Natural killer cell (primary cell): ENCODE data around the gene MED8. TPM values are rescaled to one million over a fixed set of nuclear protein-coding genes. Genes with fewer than 3 reads are reported as not detected.
"Not testable (repeated sequence)": the region's sequence is repeated elsewhere in the genome, so short reads cannot be mapped to it uniquely, and the experiment has no call there.

Experiments
- ATAC-seq, 3 donors: fragments of 150-1000 bp in 2 of 3; fragments of 200-7000 bp in 1 of 3; cut with Tn5 transposase; 1 replicate in 1 of 3; 2 replicates in 2 of 3; pipeline ENCODE4 v1.10.0; 2021; ENCODE audit warnings: mild to moderate bottlenecking in 2 of 3, moderate library complexity in 2 of 3
- DNase-seq, 2 donors: peaks; one replicate each; pipeline versions ENCODE4 v3.0.0 to v3.0.0-alpha.2; 2013 to 2021; ENCODE audit warnings: mixed read lengths in 1 of 2
- H3K27ac ChIP-seq: one replicate; pipeline ENCODE4 v1.5.1; 2013; ENCODE audit warnings: mild to moderate bottlenecking, low read length
- H3K27me3 ChIP-seq: one replicate; pipeline ENCODE4 v1.6.1; 2013; ENCODE audit warnings: low read length; ENCODE audit not compliant: control insufficient read depth, insufficient read depth
- H3K36me3 ChIP-seq: one replicate; pipeline ENCODE4 v1.6.1; 2013; ENCODE audit warnings: low read length; ENCODE audit not compliant: control insufficient read depth, insufficient read depth
- H3K4me1 ChIP-seq: one replicate; pipeline ENCODE4 v1.6.1; 2013; ENCODE audit warnings: low read length; ENCODE audit not compliant: control insufficient read depth, insufficient read depth
- H3K4me3 ChIP-seq: one replicate; pipeline ENCODE4 v1.5.1; 2013; ENCODE audit warnings: low read length
- H3K9me3 ChIP-seq: one replicate; pipeline ENCODE4 v1.6.1; 2013; ENCODE audit warnings: low read length; ENCODE audit not compliant: control insufficient read depth, insufficient read depth
- H3K27ac Mint-ChIP-seq, 2 donors: one replicate each; pipeline ENCODE4 v1.8.0; 2022; ENCODE audit warnings: mild to moderate bottlenecking in 2 of 2, mixed read lengths in 2 of 2, moderate library complexity in 1 of 2
- H3K27me3 Mint-ChIP-seq, 2 donors: one replicate each; pipeline ENCODE4 v1.8.0; 2022; ENCODE audit warnings: low read depth in 2 of 2, mixed read lengths in 2 of 2
- H3K36me3 Mint-ChIP-seq: one replicate; pipeline ENCODE4 v1.8.0; 2022; ENCODE audit warnings: mixed read lengths
- H3K4me1 Mint-ChIP-seq, 2 donors: one replicate each; pipeline ENCODE4 v1.8.0; 2022; ENCODE audit warnings: mixed read lengths in 2 of 2
- H3K4me3 Mint-ChIP-seq: one replicate; pipeline ENCODE4 v1.8.0; 2022; ENCODE audit warnings: mild to moderate bottlenecking, moderate library complexity, mixed read lengths
- H3K9me3 Mint-ChIP-seq, 2 donors: one replicate each; pipeline ENCODE4 v1.8.0; 2022; ENCODE audit warnings: mixed read lengths in 2 of 2
- WGBS: methylation state at CpG from one replicate; pipeline ENCODE4 v1.1.7; 2013; ENCODE audit warnings: missing lambda C conversion rate; ENCODE audit not compliant: insufficient coverage; 5-methylcytosine and 5-hydroxymethylcytosine counted together
- intact Hi-C: fragments of 100-400 bp; cut with micrococcal nuclease; formaldehyde crosslinking; loops from one replicate; pipeline ENCODE4 v1.14.2; 2022
- total RNA-seq, 4 donors: library from RNA; stranded (reverse); fragments of 120-200 nt in 1 of 4; gene quantifications; one replicate each; pipeline versions ENCODE4 v1.2.3 to v1.2.4, GENCODE V29; 2013 to 2022
- TF ChIP-seq, protein P1 (sequence below): fragments of 200-600 bp; IDR thresholded peaks from one replicate; pipeline ENCODE4 v1.8.0; 2022; ENCODE audit warnings: antibody characterized with exemption

MED8 gene
- total RNA-seq, 3 donors from 2014 or later (not counting 1 experiment from before 2014, with no cell fraction given) = 17.8 to 26.8 (median 22.0) TPM

DNA sequence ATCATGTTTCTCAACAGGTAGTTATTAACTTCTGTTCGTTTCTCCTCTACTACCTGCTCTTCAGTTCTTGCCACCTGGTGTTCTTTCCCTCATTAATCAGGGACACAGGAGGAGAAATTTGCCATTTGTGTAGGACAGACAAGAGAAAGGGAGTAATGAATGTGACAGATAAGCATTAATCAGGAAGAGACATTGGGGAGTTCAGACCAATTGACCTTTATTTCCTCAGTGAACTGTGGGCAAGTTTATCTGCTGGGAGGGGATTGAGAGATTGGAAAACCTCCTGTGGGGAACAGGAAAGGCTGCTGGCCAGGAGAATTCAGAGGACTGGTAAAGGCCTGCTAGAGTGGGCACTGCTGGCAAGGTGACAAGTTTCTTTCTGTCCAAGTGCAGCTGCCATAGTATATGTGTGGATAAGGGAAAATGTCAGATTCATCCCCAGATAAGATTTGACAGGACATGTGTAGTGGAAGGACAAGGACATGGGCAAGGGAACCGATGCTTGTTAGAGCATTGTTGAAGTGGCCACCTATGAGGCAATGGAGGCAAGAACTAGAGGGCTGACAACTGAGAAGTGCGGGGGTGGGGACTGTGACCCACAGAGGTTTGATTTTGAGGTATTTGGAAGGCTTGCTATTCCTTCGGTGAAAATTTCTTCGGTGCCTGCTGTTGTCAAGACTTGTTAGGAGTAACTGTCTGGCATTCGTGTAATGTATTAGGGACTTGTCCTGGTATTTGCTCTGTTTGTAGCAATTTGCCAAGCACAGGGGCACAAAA lies 12.7 kb upstream of the MED8 start:
- Mint-ChIP-seq H3K27me3 (no peaks in the 10 kb centered on the region), H3K4me1 (peaks cover 11 to 16% of the 10 kb centered on the region in 2 donors), H3K9me3 (no peaks in the 10 kb centered on the region), H3K4me3 (no peak overlapping the region), H3K36me3 (no peaks in the 10 kb centered on the region), H3K27ac (peak overlapping the region in 1 of 2 donors; percentile 8)
- no peaks in the 10 kb centered on the region for H3K4me1 ChIP-seq
- WGBS = 96% methylated on average over 5 of the region's 6 CpGs
- TF ChIP-seq, protein P1, sequence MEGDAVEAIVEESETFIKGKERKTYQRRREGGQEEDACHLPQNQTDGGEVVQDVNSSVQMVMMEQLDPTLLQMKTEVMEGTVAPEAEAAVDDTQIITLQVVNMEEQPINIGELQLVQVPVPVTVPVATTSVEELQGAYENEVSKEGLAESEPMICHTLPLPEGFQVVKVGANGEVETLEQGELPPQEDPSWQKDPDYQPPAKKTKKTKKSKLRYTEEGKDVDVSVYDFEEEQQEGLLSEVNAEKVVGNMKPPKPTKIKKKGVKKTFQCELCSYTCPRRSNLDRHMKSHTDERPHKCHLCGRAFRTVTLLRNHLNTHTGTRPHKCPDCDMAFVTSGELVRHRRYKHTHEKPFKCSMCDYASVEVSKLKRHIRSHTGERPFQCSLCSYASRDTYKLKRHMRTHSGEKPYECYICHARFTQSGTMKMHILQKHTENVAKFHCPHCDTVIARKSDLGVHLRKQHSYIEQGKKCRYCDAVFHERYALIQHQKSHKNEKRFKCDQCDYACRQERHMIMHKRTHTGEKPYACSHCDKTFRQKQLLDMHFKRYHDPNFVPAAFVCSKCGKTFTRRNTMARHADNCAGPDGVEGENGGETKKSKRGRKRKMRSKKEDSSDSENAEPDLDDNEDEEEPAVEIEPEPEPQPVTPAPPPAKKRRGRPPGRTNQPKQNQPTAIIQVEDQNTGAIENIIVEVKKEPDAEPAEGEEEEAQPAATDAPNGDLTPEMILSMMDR = no peak
- no peaks in the 10 kb centered on the region for H3K9me3 ChIP-seq
- ATAC-seq (no peak), DNase-seq (no peak)
- intact Hi-C loops = no loop called here
- no peak overlapping the region for H3K4me3 ChIP-seq
- no peak overlapping the region for H3K27ac ChIP-seq
- H3K36me3 ChIP-seq = peaks cover 40% of the 10 kb centered on the region
- no peaks in the 10 kb centered on the region for H3K27me3 ChIP-seq

DNA sequence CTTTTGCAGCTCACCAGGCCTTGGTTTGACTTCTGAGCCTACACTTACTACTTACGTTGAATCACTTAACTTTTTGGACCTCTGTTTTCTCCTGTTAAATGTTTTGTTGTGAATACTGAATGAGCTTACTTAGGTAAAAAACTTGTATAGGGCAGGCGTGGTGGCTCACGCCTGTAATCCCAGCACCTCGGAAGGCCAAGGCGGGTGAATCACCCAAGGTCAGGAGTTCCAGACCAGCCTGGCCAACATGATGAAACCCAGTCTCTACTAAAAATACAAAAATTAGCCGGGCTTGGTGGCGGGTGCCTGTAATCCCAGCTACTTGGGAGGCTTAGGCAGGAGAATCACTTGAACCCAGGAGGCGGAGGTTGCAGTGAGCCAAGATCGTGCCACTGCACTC lies 10.8 kb upstream of the MED8 start:
- H3K27ac Mint-ChIP-seq, H3K27me3 ChIP-seq, intact Hi-C loops, H3K9me3 ChIP-seq, H3K36me3 Mint-ChIP-seq, ATAC-seq, H3K4me3 Mint-ChIP-seq, H3K4me3 ChIP-seq, H3K27me3 Mint-ChIP-seq, H3K27ac ChIP-seq, DNase-seq, H3K4me1 ChIP-seq, H3K9me3 Mint-ChIP-seq: not testable (repeated sequence)
- peaks cover 23% of the 10 kb centered on the region for H3K36me3 ChIP-seq
- 98% methylated on average over 9 of the region's 9 CpGs for WGBS
- H3K4me1 Mint-ChIP-seq = peaks cover 16 to 19% of the 10 kb centered on the region in 2 donors

DNA sequence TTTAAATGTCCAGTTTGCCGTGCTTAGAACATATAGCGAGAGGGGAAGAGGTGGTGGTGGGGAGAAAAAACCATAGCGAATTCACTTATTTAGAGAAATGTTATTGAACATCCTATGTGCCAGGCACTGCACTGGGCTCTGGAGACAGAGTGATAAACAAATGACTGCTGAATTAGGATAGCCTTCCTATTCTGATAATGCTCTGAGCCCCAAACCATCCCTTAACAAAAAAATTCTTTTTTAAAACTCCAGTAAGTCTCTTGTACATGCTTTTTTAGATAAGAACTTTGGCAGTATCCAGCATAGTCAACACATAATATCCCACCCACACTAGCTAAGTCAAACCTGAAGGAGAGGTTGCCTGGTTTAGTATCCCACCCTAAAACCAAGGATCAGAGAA lies 8.6 kb upstream of the MED8 start:
- Histone ChIP-seq H3K4me1 (no peaks in the 10 kb centered on the region), H3K9me3 (no peaks in the 10 kb centered on the region), H3K4me3 (no peak overlapping the region), H3K36me3 (peaks cover 7% of the 10 kb centered on the region), H3K27me3 (no peaks in the 10 kb centered on the region), H3K27ac (no peak overlapping the region)
- H3K27me3 Mint-ChIP-seq = no peaks in the 10 kb centered on the region
- no peaks in the 10 kb centered on the region for H3K36me3 Mint-ChIP-seq
- TF ChIP-seq, protein P1 = no peak
- 92% methylated on average over 3 of the region's 3 CpGs for WGBS
- no peak overlapping the region for H3K4me3 Mint-ChIP-seq
- DNase-seq (no peak), ATAC-seq (no peak)
- no peaks in the 10 kb centered on the region for H3K9me3 Mint-ChIP-seq
- H3K4me1 Mint-ChIP-seq = peaks cover 20 to 25% of the 10 kb centered on the region in 2 donors
- H3K27ac Mint-ChIP-seq = no peak overlapping the region
- intact Hi-C loops = no loop called here

DNA sequence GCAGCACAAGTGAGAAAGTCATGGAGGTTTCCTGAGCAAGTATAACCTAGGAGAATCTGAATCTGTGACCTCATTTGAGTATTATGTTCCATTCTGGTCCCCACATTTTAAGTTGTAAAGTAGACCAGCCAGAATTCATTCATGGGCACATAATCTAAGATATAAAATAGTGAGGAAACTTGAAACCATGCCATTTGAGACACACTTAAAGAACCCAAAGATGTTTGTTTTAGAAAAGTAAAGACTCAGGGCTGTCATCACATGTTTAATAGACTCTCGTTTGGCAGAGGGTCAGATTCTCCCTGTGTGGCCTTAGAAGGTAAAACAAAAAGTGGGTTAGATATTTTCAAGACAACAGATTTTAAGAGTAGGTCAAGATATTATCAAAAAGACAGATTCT lies 6.5 kb upstream of the MED8 start:
- Histone ChIP-seq H3K27me3 (no peaks in the 10 kb centered on the region), H3K4me3 (no peak overlapping the region), H3K27ac (no peak overlapping the region), H3K36me3 (peaks cover 3% of the 10 kb centered on the region), H3K4me1 (peaks cover 1% of the 10 kb centered on the region), H3K9me3 (no peaks in the 10 kb centered on the region)
- no peaks in the 10 kb centered on the region for H3K9me3 Mint-ChIP-seq
- no peaks in the 10 kb centered on the region for H3K27me3 Mint-ChIP-seq
- no peaks in the 10 kb centered on the region for H3K36me3 Mint-ChIP-seq
- TF ChIP-seq, protein P1 = no peak
- peaks cover 14 to 15% of the 10 kb centered on the region in 2 donors for H3K4me1 Mint-ChIP-seq
- WGBS = 94% methylated on average over 1 of the region's 1 CpG
- DNase-seq (no peak), ATAC-seq (no peak)
- intact Hi-C loops = no loop called here
- no peak overlapping the region for H3K27ac Mint-ChIP-seq
- no peak overlapping the region for H3K4me3 Mint-ChIP-seq
